WTC11 (cell line): ENCODE results near the gene PPM1L. TPM values are rescaled to one million over a fixed set of nuclear protein-coding genes. Genes with fewer than 3 reads are reported as not detected.

Experiments used
- ATAC-seq: fragments of 200-7000 bp; cut with Tn5 transposase; 2 replicates; pipeline ENCODE4 v1.10.0; 2021; ENCODE audit warnings: mild to moderate bottlenecking, moderate library complexity
- CTCF ChIA-PET: fragments of 300-600 bp; sonication (Branson Sonifier 250); formaldehyde crosslinking; loops from one replicate; lab custom pipeline; 2021; ENCODE audit warnings: antibody characterized with exemption; lab: Charles Lee
- POLR2A ChIA-PET: fragments of 350-600 bp; sonication (Branson Sonifier 250); formaldehyde crosslinking; loops from one replicate; lab custom pipeline; 2021; ENCODE audit warnings: antibody characterized with exemption; lab: Charles Lee
- DNase-seq: peaks from one replicate; pipeline ENCODE4 v3.0.0; 2021; ENCODE audit warnings: low spot score
- H3K27ac Mint-ChIP-seq: 2 replicates; pipeline ENCODE4 v1.8.0; 2021; ENCODE audit warnings: mixed read lengths
- H3K27me3 Mint-ChIP-seq: 2 replicates; pipeline ENCODE4 v1.8.0; 2021; ENCODE audit warnings: low read depth, mild to moderate bottlenecking, moderate library complexity, mixed read lengths
- H3K36me3 Mint-ChIP-seq: 2 replicates; pipeline ENCODE4 v1.8.0; 2021; ENCODE audit warnings: mixed read lengths
- H3K4me1 Mint-ChIP-seq: 2 replicates; pipeline ENCODE4 v1.8.0; 2022; ENCODE audit warnings: mixed read lengths
- H3K4me3 Mint-ChIP-seq: 2 replicates; pipeline ENCODE4 v1.8.0; 2021; ENCODE audit warnings: mild to moderate bottlenecking, moderate library complexity, mixed read lengths
- H3K9me3 Mint-ChIP-seq: 2 replicates; pipeline ENCODE4 v1.8.0; 2021; ENCODE audit warnings: mixed read lengths
- ATF2 ChIP-seq: sonication (generic); formaldehyde crosslinking; IDR thresholded peaks from 2 replicates; pipeline ENCODE4 v1.8.1; 2022; ENCODE audit warnings: low read depth, missing genetic modification reagents, borderline replicate concordance
- CREB1 ChIP-seq: sonication (generic); formaldehyde crosslinking; IDR thresholded peaks from 2 replicates; pipeline ENCODE4 v1.8.0; 2023; ENCODE audit warnings: mild to moderate bottlenecking, missing genetic modification reagents
- CREM ChIP-seq: sonication (generic); formaldehyde crosslinking; IDR thresholded peaks from 2 replicates; pipeline ENCODE4 v1.8.1; 2022; ENCODE audit warnings: mild to moderate bottlenecking, missing genetic modification reagents, moderate library complexity
- E2F1 ChIP-seq: sonication (generic); formaldehyde crosslinking; IDR thresholded peaks from 2 replicates; pipeline ENCODE4 v1.8.0; 2022; ENCODE audit warnings: mild to moderate bottlenecking, missing genetic modification reagents
- E2F5 ChIP-seq: sonication (generic); formaldehyde crosslinking; IDR thresholded peaks from 2 replicates; pipeline ENCODE4 v1.8.1; 2022; ENCODE audit warnings: mild to moderate bottlenecking, moderate library complexity, missing genetic modification reagents
- ESRRA ChIP-seq: sonication (generic); formaldehyde crosslinking; IDR thresholded peaks from 2 replicates; pipeline ENCODE4 v1.8.1; 2022; ENCODE audit warnings: mild to moderate bottlenecking, missing genetic modification reagents, borderline replicate concordance
- HMGA2 ChIP-seq: fragments of 250-450 bp; sonication (Bioruptor Pico); IDR thresholded peaks from 2 replicates; pipeline ENCODE4 v1.4.0; 2021; ENCODE audit warnings: mild to moderate bottlenecking, moderate library complexity
- OVOL2 ChIP-seq: fragments of 250-450 bp; sonication (Bioruptor Pico); IDR thresholded peaks from 2 replicates; pipeline ENCODE4 v1.9.0; 2021; ENCODE audit warnings: mild to moderate bottlenecking, borderline replicate concordance
- PRDM15 ChIP-seq: sonication (generic); formaldehyde crosslinking; IDR thresholded peaks from 2 replicates; pipeline ENCODE4 v1.8.0; 2022; ENCODE audit warnings: missing genetic modification reagents
- PRRX2 ChIP-seq: fragments of 250-450 bp; sonication (Bioruptor Pico); IDR thresholded peaks from 2 replicates; pipeline ENCODE4 v1.8.0; 2021; ENCODE audit warnings: mild to moderate bottlenecking
- TCF7 ChIP-seq: sonication (generic); formaldehyde crosslinking; IDR thresholded peaks from 2 replicates; pipeline ENCODE4 v1.8.0; 2022; ENCODE audit warnings: mild to moderate bottlenecking, low read depth, missing genetic modification reagents, moderate library complexity
- TEAD4 ChIP-seq: sonication (generic); formaldehyde crosslinking; IDR thresholded peaks from 2 replicates; pipeline ENCODE4 v1.8.0; 2022; ENCODE audit warnings: mild to moderate bottlenecking, missing genetic modification reagents
- ZNF121 ChIP-seq: sonication (generic); formaldehyde crosslinking; IDR thresholded peaks from 2 replicates; pipeline ENCODE4 v1.8.0; 2023; ENCODE audit warnings: missing genetic modification reagents
- ZNF232 ChIP-seq: sonication (generic); formaldehyde crosslinking; IDR thresholded peaks from 2 replicates; pipeline ENCODE4 v1.8.0; 2022; ENCODE audit warnings: mild to moderate bottlenecking, missing genetic modification reagents
- ZNF263 ChIP-seq: sonication (generic); formaldehyde crosslinking; IDR thresholded peaks from 2 replicates; pipeline ENCODE4 v1.8.1; 2022; ENCODE audit warnings: low read depth, mild to moderate bottlenecking, moderate library complexity, missing genetic modification reagents
- ZNF281 ChIP-seq: sonication (generic); formaldehyde crosslinking; IDR thresholded peaks from 2 replicates; pipeline ENCODE4 v1.8.0; 2023; ENCODE audit warnings: mild to moderate bottlenecking, missing genetic modification reagents
- ZNF317 ChIP-seq: sonication (generic); formaldehyde crosslinking; IDR thresholded peaks from 2 replicates; pipeline ENCODE4 v1.8.1; 2023; ENCODE audit warnings: low read depth, mild to moderate bottlenecking, moderate library complexity, missing genetic modification reagents, borderline replicate concordance
- ZNF423 ChIP-seq: fragments of 250-450 bp; sonication (Bioruptor Pico); IDR thresholded peaks from 2 replicates; pipeline ENCODE4 v2.1.2; 2022; ENCODE audit warnings: mild to moderate bottlenecking, moderate library complexity
- ZNF532 ChIP-seq: fragments of 250-450 bp; sonication (Bioruptor Pico); IDR thresholded peaks from 2 replicates; pipeline ENCODE4 v1.9.0; 2021; ENCODE audit warnings: mild to moderate bottlenecking, borderline replicate concordance
- total RNA-seq: library from RNA; stranded (reverse); gene quantifications from 3 replicates; pipeline ENCODE4 v1.2.3, GENCODE V29; 2021

The PPM1L gene
- total RNA-seq, 1 experiment from 2014 or later, result 18.1 TPM

- POLR2A ChIA-PET, result no interaction called here
- no peak for DNase-seq
Measured at GRCh38 chr3:160792540-160792939, 36.5 kb downstream of the PPM1L start.

More at GRCh38 chr3:160792540-160792939, 36.5 kb downstream of the PPM1L start:
- Mint-ChIP-seq H3K4me1 (peaks cover 47% of the 10 kb centered on the region), H3K9me3 (peaks cover 20% of the 10 kb centered on the region), H3K36me3 (peaks cover 11% of the 10 kb centered on the region), H3K27me3 (no peaks in the 10 kb centered on the region), H3K4me3 (no peak overlapping the region), H3K27ac (no peak overlapping the region)
- no peak for TF ChIP-seq PRRX2 (CRISPR knock-in tag)
- no peak for TF ChIP-seq ZNF232 (CRISPR knock-in tag)
- no peak for TF ChIP-seq CREB1 (CRISPR knock-in tag)
- TF ChIP-seq ATF2 (CRISPR knock-in tag), result no peak
- TF ChIP-seq CREM (CRISPR knock-in tag), result no peak
- TF ChIP-seq OVOL2 (CRISPR knock-in tag), result no peak
- TF ChIP-seq HMGA2 (CRISPR knock-in tag), result no peak
- no peak for TF ChIP-seq ZNF263 (CRISPR knock-in tag)
- no peak for TF ChIP-seq TEAD4 (CRISPR knock-in tag)
- TF ChIP-seq ESRRA, result no peak
- TF ChIP-seq ZNF423 (CRISPR knock-in tag), result no peak
- no peak for TF ChIP-seq ZNF532 (CRISPR knock-in tag)
- no peak for TF ChIP-seq PRDM15 (CRISPR knock-in tag)
- TF ChIP-seq E2F5 (CRISPR knock-in tag), result no peak
- TF ChIP-seq E2F1, result no peak
- TF ChIP-seq ZNF281, result no peak
- no peak for TF ChIP-seq ZNF121 (CRISPR knock-in tag)
- TF ChIP-seq TCF7 (CRISPR knock-in tag), result no peak
- TF ChIP-seq ZNF317, result no peak
- CTCF ChIA-PET, result no interaction called here
- ATAC-seq, result no peak
